GM23248 (cell line): ENCODE data around the gene PLOD1. TPM values are rescaled to one million over a fixed set of nuclear protein-coding genes. Genes with fewer than 3 reads are reported as not detected.
"Not testable (repeated sequence)": the region's sequence is repeated elsewhere in the genome, so short reads cannot be mapped to it uniquely, and the experiment has no call there.

Source experiments
- DNase-seq: peaks from one replicate; pipeline ENCODE4 v3.0.0-alpha.2; 2015
- H2AFZ ChIP-seq: fragments of 200-600 bp; sonication (generic); 2 replicates; pipeline ENCODE4 v1.6.1; 2016; ENCODE audit warnings: antibody characterized with exemption
- H3F3A ChIP-seq: fragments of 200-600 bp; sonication (generic); 2 replicates; pipeline ENCODE4 v1.6.1; 2016; ENCODE audit warnings: mild to moderate bottlenecking, antibody characterized with exemption, mixed run types; ENCODE audit not compliant: insufficient read depth
- H3K27ac ChIP-seq: fragments of 200-600 bp; sonication (generic); 2 replicates; pipeline ENCODE4 v1.5.1; 2016; ENCODE audit warnings: mild to moderate bottlenecking
- H3K27me3 ChIP-seq: fragments of 200-600 bp; sonication (generic); replicated peaks from 2 replicates; pipeline ENCODE4 v1.6.1; 2016; ENCODE audit warnings: mild to moderate bottlenecking; ENCODE audit not compliant: insufficient read depth
- H3K36me3 ChIP-seq: fragments of 200-600 bp; sonication (generic); 2 replicates; pipeline ENCODE4 v1.6.1; 2016; ENCODE audit warnings: low read depth, mild to moderate bottlenecking
- H3K4me1 ChIP-seq: fragments of 200-600 bp; sonication (generic); 2 replicates; pipeline ENCODE4 v1.6.1; 2016; ENCODE audit warnings: mild to moderate bottlenecking; ENCODE audit not compliant: insufficient read depth
- H3K4me2 ChIP-seq: fragments of 200-600 bp; sonication (generic); one replicate; pipeline ENCODE4 v1.6.1; 2016; ENCODE audit warnings: mild to moderate bottlenecking; ENCODE audit not compliant: unreplicated experiment
- H3K4me3 ChIP-seq: fragments of 200-600 bp; sonication (generic); 2 replicates; pipeline ENCODE4 v1.5.1; 2016; ENCODE audit warnings: mild to moderate bottlenecking
- H3K79me2 ChIP-seq: fragments of 200-600 bp; sonication (generic); 2 replicates; pipeline ENCODE4 v1.6.1; 2016; ENCODE audit warnings: mild to moderate bottlenecking; ENCODE audit not compliant: insufficient read depth
- H3K9ac ChIP-seq: fragments of 200-600 bp; sonication (generic); 2 replicates; pipeline ENCODE4 v1.6.1; 2016; ENCODE audit warnings: mild to moderate bottlenecking
- H3K9me2 ChIP-seq: fragments of 200-600 bp; sonication (generic); 2 replicates; pipeline ENCODE4 v1.6.1; 2016; ENCODE audit warnings: mixed run types, mild to moderate bottlenecking, moderate library complexity; ENCODE audit not compliant: insufficient read depth
- H3K9me3 ChIP-seq: fragments of 200-600 bp; sonication (generic); one replicate; pipeline ENCODE4 v1.6.1; 2017; ENCODE audit warnings: low read depth
- H4K20me1 ChIP-seq: fragments of 200-600 bp; sonication (generic); 2 replicates; pipeline ENCODE4 v1.6.0; 2016; ENCODE audit not compliant: insufficient read depth
- EZH2 ChIP-seq: fragments of 200-600 bp; sonication (generic); IDR thresholded peaks from 2 replicates; pipeline ENCODE4 v1.6.1; 2018; ENCODE audit warnings: antibody characterized with exemption, mild to moderate bottlenecking; ENCODE audit not compliant: insufficient read depth, poor library complexity, severe bottlenecking
- EZH2phosphoT487 ChIP-seq: fragments of 200-600 bp; sonication (generic); IDR thresholded peaks from 2 replicates; pipeline ENCODE4 v1.6.1; 2018; ENCODE audit warnings: antibody characterized with exemption, moderate library complexity, mild to moderate bottlenecking, low read depth; ENCODE audit not compliant: insufficient read depth
- WGBS, 2 experiments: methylation state at CpG; one replicate each; pipeline ENCODE4 v1.1.6; 2015 to 2017; ENCODE audit warnings: low lambda C conversion rate in 2 of 2, low coverage in 1 of 2; ENCODE audit errors: missing lambda C conversion rate in 2 of 2; 5-methylcytosine and 5-hydroxymethylcytosine counted together
- in situ Hi-C: fragments of 300-500 bp; cut with MboI; formaldehyde crosslinking; loops from 2 replicates; pipeline ENCODE4 v1.15.0; 2020
- polyA plus RNA-seq: library from polyadenylated mRNA; unstranded; fragments of >200 nt; fragmentation: Nextera tagmentation; extraction: Ambion mirVana; gene quantifications from 2 replicates; pipeline ENCODE4 v1.2.1, GENCODE V29; 2016
- total RNA-seq: library from RNA; depleted of rRNA; stranded (reverse); fragments of >200 nt; shearing (Covaris generic); gene quantifications from 2 replicates; pipeline ENCODE4 v1.2.3, GENCODE V29; 2014

Gene PLOD1
- total and polyA plus RNA-seq, 2 experiments from 2014 or later = 443 to 633 TPM

DNA sequence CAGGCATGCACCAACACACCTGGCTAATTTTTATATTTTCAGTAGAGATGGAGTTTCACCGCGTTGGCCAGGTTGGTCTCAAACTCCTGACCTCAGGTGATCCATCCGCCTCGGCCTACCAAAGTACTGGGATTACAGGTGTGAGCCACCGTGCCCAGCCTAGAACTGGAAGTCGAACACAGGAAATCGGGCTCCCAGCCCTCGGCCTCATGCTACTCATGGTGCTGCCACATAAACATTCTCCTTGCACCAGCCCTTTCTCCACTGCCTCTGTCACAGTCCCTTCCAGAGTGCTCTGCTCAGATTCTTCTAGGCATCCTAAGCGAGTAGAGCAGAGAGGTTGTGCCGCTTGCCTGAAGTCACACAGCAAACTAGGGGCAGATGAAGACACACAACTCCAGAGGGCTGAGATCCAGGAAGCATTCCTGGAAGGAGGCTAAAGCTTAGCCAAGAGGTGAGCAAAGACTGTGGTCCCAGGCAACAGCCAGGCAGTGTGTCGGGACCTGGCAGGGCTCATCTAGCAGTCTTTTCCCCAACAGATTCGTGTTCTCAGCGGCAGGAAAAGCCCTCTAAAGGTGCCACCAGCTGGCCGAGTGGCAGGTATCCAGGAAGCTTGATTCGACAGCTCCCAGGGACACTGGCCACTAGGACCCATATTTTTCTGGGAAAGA lies 46.2 kb upstream of the PLOD1 start:
- TF ChIP-seq EZH2phosphoT487 (no peak), EZH2 (no peak)
- WGBS, 2 experiments = 62 to 63% methylated on average over 15 of the region's 15 CpGs
- no peak overlapping the region for H3K4me3 ChIP-seq

DNA sequence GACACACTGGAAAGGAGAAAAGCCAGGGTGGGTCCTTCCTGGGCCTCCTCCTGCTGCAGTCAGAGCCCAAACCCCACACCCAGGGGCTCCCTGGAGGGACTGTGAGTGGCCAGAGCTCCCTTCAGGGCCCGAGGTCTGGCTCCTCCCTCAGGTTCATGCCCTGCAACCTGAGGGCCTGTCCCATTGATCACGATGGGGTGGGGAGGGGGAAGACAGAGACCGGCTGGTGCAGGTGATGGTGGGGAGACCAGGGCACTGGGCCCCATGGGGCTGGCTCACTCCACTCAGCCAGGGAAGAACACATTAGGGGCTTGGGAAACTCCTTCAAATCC lies 45.7 kb upstream of the PLOD1 start:
- H2AFZ ChIP-seq = no peak overlapping the region
- DNase-seq = no peak
- H3K9ac ChIP-seq = no peak overlapping the region
- H4K20me1 ChIP-seq = no peaks in the 10 kb centered on the region
- 25 to 26% methylated on average over 3 of the region's 3 CpGs for WGBS, 2 experiments
- H3K27me3 ChIP-seq = peaks cover 17% of the 10 kb centered on the region
- no peaks in the 10 kb centered on the region for H3F3A ChIP-seq
- no peaks in the 10 kb centered on the region for H3K9me3 ChIP-seq
- H3K27ac ChIP-seq = no peak overlapping the region
- TF ChIP-seq EZH2phosphoT487 (no peak), EZH2 (no peak)
- no peaks in the 10 kb centered on the region for H3K9me2 ChIP-seq
- H3K79me2 ChIP-seq = no peaks in the 10 kb centered on the region
- no peaks in the 10 kb centered on the region for H3K36me3 ChIP-seq
- H3K4me3 ChIP-seq = no peak overlapping the region
- in situ Hi-C loops = no loop called here
- H3K4me1 ChIP-seq = no peaks in the 10 kb centered on the region
- H3K4me2 ChIP-seq = no peak overlapping the region

More for the DNA sequence above, 46.2 kb upstream of the PLOD1 start:
- Histone ChIP-seq H3K4me1 (no peaks in the 10 kb centered on the region), H3K36me3 (no peaks in the 10 kb centered on the region), H3K79me2 (no peaks in the 10 kb centered on the region), H3F3A (no peaks in the 10 kb centered on the region), H3K4me2 (no peak overlapping the region), H4K20me1 (no peaks in the 10 kb centered on the region), H3K27me3 (peaks cover 17% of the 10 kb centered on the region), H3K9me2 (no peaks in the 10 kb centered on the region), H3K27ac (no peak overlapping the region), H3K9ac (no peak overlapping the region), H3K9me3 (no peaks in the 10 kb centered on the region), H2AFZ (no peak overlapping the region)
- DNase-seq = no peak
- in situ Hi-C loops = no loop called here

DNA sequence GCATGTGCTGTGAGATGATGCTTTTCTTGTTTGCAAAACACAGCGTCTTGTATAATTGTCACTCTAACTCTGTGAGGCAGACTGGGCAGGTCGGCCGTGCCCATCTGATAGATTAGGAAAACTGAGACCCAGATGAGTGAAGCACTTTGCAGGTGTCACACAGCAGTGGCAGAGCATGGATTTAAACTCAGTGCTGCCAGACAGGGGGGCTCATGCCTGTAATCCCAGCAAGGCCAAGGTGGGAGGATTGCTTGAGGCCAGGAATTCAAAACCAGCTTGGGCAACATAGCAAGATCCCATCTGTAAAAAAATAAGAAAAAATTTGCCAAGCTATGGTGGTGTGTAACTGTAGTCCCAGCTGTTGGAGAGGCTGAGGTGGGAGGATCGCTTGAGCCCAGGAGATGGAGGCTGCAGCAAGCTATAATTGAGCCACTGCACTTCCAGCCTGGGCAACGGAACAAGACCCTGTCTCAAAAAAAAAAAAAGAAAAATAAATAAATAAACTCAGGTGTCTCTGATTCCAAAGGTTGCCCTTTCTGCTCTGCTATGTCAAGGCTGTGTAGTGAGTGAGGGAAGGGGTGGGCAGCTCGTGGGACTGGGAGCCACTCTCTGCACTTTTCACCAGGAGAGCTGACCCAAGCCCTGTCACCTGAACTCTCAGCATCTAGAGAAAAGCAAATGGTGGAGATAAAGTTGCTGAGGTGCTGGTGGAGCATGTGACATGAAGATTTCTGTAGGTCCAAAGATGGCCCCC lies 42.9 kb upstream of the PLOD1 start:
- no peaks in the 10 kb centered on the region for H4K20me1 ChIP-seq
- H3K9me2 ChIP-seq = no peaks in the 10 kb centered on the region
- 70 to 72% methylated on average over 5 to 6 of the region's 6 CpGs for WGBS, 2 experiments
- no peaks in the 10 kb centered on the region for H3K36me3 ChIP-seq
- H3K4me3 ChIP-seq = no peak overlapping the region
- no peak overlapping the region for H3K9ac ChIP-seq
- TF ChIP-seq EZH2phosphoT487 (no peak), EZH2 (no peak)
- H3F3A ChIP-seq = no peaks in the 10 kb centered on the region
- no peaks in the 10 kb centered on the region for H3K9me3 ChIP-seq
- H3K4me1 ChIP-seq = no peaks in the 10 kb centered on the region
- no peak overlapping the region for H3K4me2 ChIP-seq
- no peak overlapping the region for H3K27ac ChIP-seq
- in situ Hi-C loops = no loop called here
- DNase-seq = no peak
- no peak overlapping the region for H2AFZ ChIP-seq
- H3K27me3 ChIP-seq = peaks cover 9% of the 10 kb centered on the region
- no peaks in the 10 kb centered on the region for H3K79me2 ChIP-seq

DNA sequence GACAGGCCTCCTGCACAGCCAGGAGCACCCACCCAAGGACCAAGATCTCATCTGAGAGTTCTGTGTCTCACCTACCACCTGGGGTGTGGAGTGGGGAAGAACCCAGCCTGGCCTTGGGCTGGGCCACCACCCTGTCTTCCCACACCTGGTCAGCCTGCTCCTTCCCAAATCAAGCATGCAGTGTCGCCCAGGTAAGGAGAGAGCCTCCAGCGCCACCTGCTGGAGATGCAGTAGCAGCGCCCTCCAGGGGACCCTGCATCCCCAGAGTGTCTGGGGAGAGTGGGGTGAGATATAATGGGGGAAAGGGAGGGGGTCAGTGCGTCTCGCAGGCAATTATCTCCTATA lies 40.6 kb upstream of the PLOD1 start:
- TF ChIP-seq EZH2phosphoT487 (no peak), EZH2 (no peak)
- no peak overlapping the region for H2AFZ ChIP-seq
- no peak overlapping the region for H3K4me3 ChIP-seq
- peaks cover 23% of the 10 kb centered on the region for H3K27me3 ChIP-seq
- H3K9ac ChIP-seq = no peak overlapping the region
- H3K9me3 ChIP-seq = no peaks in the 10 kb centered on the region
- in situ Hi-C loops = no loop called here
- peak; percentile 56 for DNase-seq
- no peaks in the 10 kb centered on the region for H3K9me2 ChIP-seq
- no peaks in the 10 kb centered on the region for H4K20me1 ChIP-seq
- H3K36me3 ChIP-seq = no peaks in the 10 kb centered on the region
- 0 to 2% methylated on average over 5 of the region's 5 CpGs for WGBS, 2 experiments
- H3K79me2 ChIP-seq = no peaks in the 10 kb centered on the region
- no peak overlapping the region for H3K27ac ChIP-seq
- peaks cover 4% of the 10 kb centered on the region; the same call in 1 of the 2 replicates for H3K4me1 ChIP-seq
- H3K4me2 ChIP-seq = no peak overlapping the region
- H3F3A ChIP-seq = no peaks in the 10 kb centered on the region

DNA sequence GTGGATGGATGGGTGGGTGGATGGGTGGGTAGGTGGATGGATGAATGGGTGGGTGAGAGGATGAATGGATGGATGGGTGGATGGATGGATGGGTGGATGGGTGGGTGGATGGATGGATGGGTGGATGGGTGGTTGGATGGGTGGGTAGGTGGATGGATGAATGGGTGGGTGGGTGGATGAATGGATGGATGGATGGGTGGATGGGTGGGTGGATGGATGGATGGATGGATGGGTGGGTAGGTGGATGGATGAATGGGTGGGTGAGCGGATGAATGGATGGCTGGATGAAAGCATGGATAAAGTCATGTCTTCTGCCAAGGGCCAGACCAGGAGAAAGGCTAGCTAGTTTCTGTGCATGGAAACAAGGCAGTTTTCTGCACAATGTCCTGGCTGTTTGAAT lies 40.0 kb upstream of the PLOD1 start:
- in situ Hi-C loops, H3K27ac ChIP-seq, H3K36me3 ChIP-seq, H3K4me3 ChIP-seq, H3K4me1 ChIP-seq, H2AFZ ChIP-seq, H3K9ac ChIP-seq, H4K20me1 ChIP-seq, H3K9me2 ChIP-seq, DNase-seq, H3K9me3 ChIP-seq, H3K79me2 ChIP-seq, H3K4me2 ChIP-seq, H3F3A ChIP-seq: not testable (repeated sequence)
- peaks cover 30% of the 10 kb centered on the region for H3K27me3 ChIP-seq
- 9% methylated on average over 1 of the region's 1 CpG; no CpG with 5 or more reads in 1 of the 2 experiments for WGBS, 2 experiments
